ENCODE results near the gene INTS1. TPM values are rescaled to one million over a fixed set of nuclear protein-coding genes. Genes with fewer than 3 reads are reported as not detected.

The INTS1 gene
- total and polyA plus RNA-seq, 3 donors from 2014 or later, result 142 to 185 (median 142) TPM

DNA sequence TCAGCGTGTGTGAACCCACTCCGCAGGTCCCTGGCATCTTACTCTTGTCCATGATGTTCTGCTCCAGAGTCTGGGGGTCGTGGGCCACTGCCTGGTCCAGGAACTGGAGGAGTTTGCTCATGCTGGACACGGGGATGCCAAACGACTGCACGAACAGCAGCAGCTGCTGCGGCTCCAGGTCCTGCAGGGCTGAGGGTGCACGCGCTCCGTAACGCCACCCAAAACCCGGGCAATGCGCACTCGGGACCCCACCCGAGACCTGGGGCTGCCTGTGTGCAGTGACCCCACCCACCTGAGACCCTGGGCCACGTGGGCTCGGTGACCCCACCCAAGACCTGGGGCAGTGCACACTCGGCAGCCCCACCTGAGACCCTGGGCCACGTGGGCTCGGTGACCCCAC, 22.9 kb downstream of the INTS1 start:
- H3K27me3 ChIP-seq, result no peaks in the 10 kb centered on the region
- no peak overlapping the region for H3K4me3 ChIP-seq
- H3K9me3 ChIP-seq, result no peaks in the 10 kb centered on the region
- WGBS, 2 donors, result 90 to 94% methylated on average over 2 to 20 of the region's 20 CpGs
- H3K27ac ChIP-seq, result no peak overlapping the region
- no peaks in the 10 kb centered on the region for H3K36me3 ChIP-seq (ENCODE audit: low read depth, missing control alignments)
- no peak for DNase-seq
- TF ChIP-seq POLR2A (IDR thresholded peaks at IDR 0.05), result no peak
- TF ChIP-seq, protein P1, sequence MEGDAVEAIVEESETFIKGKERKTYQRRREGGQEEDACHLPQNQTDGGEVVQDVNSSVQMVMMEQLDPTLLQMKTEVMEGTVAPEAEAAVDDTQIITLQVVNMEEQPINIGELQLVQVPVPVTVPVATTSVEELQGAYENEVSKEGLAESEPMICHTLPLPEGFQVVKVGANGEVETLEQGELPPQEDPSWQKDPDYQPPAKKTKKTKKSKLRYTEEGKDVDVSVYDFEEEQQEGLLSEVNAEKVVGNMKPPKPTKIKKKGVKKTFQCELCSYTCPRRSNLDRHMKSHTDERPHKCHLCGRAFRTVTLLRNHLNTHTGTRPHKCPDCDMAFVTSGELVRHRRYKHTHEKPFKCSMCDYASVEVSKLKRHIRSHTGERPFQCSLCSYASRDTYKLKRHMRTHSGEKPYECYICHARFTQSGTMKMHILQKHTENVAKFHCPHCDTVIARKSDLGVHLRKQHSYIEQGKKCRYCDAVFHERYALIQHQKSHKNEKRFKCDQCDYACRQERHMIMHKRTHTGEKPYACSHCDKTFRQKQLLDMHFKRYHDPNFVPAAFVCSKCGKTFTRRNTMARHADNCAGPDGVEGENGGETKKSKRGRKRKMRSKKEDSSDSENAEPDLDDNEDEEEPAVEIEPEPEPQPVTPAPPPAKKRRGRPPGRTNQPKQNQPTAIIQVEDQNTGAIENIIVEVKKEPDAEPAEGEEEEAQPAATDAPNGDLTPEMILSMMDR (IDR thresholded peaks at IDR 0.05), result no peak
- intact Hi-C loops (cut with DNase I; ENCODE audit: low total_unique reads), result no loop called here
- no peaks in the 10 kb centered on the region for H3K4me1 ChIP-seq

DNA sequence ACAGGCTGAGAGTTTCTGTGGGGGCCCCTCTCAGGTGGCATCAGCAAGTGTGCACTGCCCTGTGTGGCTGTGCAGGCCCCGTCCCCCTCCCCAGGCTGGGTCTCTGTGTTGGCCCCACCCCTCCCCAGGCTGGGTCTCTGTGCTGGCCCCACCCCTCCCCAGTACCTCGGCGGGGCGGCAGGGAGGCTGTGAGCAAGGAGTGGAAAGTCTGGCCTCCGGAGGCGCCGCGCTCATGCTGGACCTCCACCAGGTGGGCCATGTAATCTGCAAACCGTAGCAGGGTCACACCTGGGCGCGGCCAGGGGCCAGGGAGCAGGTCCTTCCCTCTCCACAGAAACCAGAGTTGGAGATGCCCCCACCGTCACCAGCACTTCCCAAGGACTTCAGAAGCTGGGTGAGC, 23.5 kb downstream of the INTS1 start:
- H3K27me3 ChIP-seq, result no peaks in the 10 kb centered on the region
- 90 to 100% methylated on average over 1 to 12 of the region's 12 CpGs for WGBS, 2 donors
- TF ChIP-seq, protein P1 (IDR thresholded peaks at IDR 0.05), result no peak
- no peak for TF ChIP-seq POLR2A (IDR thresholded peaks at IDR 0.05)
- H3K36me3 ChIP-seq (ENCODE audit: low read depth, missing control alignments), result no peaks in the 10 kb centered on the region
- H3K27ac ChIP-seq, result no peak overlapping the region
- intact Hi-C loops (cut with DNase I; ENCODE audit: low total_unique reads), result no loop called here
- no peaks in the 10 kb centered on the region for H3K9me3 ChIP-seq
- no peak for DNase-seq
- H3K4me1 ChIP-seq, result no peaks in the 10 kb centered on the region
- no peak overlapping the region for H3K4me3 ChIP-seq

DNA sequence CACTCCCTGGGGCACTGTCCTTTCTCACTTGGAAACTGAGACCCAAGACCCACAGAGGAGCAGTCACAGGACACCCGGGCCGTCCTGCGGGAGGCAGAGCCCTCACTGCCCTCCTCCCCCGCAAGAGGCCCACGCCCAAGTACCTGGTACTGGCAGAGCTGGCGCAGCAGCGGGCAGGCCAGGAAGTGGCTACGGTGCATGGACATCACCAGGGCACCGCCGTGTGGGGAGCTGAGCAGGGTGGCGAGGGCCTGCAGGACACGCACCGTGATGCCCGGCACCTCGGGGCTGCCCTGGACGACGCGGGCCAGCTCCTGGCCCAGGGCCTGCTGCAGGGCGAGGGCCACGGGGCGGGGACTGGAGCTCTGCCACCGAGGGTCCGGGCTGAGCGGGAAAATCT, 24.9 kb downstream of the INTS1 start:
- no peak for TF ChIP-seq POLR2A (IDR thresholded peaks at IDR 0.05)
- TF ChIP-seq, protein P1 (IDR thresholded peaks at IDR 0.05), result no peak
- intact Hi-C loops (cut with DNase I; ENCODE audit: low total_unique reads), result no loop called here
- H3K9me3 ChIP-seq, result no peaks in the 10 kb centered on the region
- no peaks in the 10 kb centered on the region for H3K4me1 ChIP-seq
- no peak overlapping the region for H3K27ac ChIP-seq
- H3K36me3 ChIP-seq (ENCODE audit: low read depth, missing control alignments), result no peaks in the 10 kb centered on the region
- H3K27me3 ChIP-seq, result no peaks in the 10 kb centered on the region
- H3K4me3 ChIP-seq, result no peak overlapping the region
- DNase-seq, result no peak
- 85 to 93% methylated on average over 18 to 24 of the region's 24 CpGs for WGBS, 2 donors

DNA sequence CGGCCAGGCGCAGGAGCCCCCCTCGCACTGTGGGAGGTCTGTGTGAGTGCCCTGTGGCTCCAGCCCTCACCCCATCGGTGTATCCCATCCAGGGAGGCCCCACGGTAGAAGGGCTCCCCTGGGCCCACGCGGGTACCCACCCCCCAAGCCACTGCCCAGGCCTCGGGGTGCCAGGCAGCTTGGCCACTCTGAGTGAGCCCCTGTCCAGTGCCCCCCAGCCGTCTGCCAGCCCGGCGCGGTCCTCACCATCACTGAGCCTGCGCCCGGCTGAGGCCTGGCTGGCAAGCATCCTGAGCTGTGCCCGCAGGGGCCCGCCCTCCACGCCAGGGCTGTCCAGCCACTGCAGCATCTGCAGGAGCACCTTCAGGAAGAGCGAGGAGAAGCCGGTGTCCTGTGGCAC, 25.7 kb downstream of the INTS1 start:
- Histone ChIP-seq H3K4me1 (no peaks in the 10 kb centered on the region), H3K27me3 (no peaks in the 10 kb centered on the region), H3K9me3 (no peaks in the 10 kb centered on the region), H3K4me3 (no peak overlapping the region), H3K27ac (no peak overlapping the region), H3K36me3 (ENCODE audit: low read depth, missing control alignments) (no peaks in the 10 kb centered on the region)
- intact Hi-C loops (cut with DNase I; ENCODE audit: low total_unique reads), result no loop called here
- WGBS, 2 donors, result 93% methylated on average over 19 of the region's 19 CpGs; no CpG with 5 or more reads in 1 of the 2 donors
- TF ChIP-seq, protein P1 (IDR thresholded peaks at IDR 0.05), result no peak
- no peak for TF ChIP-seq POLR2A (IDR thresholded peaks at IDR 0.05)
- no peak for DNase-seq

DNA sequence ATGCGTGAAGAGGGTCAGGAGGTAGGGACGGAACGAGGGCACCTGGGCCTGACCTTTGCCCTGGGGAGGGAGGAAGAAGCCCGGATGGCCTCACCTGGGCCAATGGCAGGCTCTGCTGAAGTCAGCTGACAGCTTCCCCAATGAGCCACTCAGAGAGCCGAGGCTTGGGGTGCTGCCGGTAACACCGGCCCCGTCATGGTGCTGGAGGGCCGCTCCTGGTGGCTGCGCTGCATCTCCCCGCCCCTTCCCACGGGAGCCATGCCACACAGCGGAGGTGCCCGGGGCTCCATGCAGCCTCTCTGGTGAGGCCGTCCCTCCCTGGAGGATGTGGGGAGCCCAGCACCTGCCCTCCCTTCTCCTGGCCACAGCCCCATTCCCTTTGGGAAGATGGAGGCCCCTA, 27.3 kb downstream of the INTS1 start:
- DNase-seq, result no peak
- no peak for TF ChIP-seq POLR2A (IDR thresholded peaks at IDR 0.05)
- TF ChIP-seq, protein P1 (IDR thresholded peaks at IDR 0.05), result no peak
- no peaks in the 10 kb centered on the region for H3K36me3 ChIP-seq (ENCODE audit: low read depth, missing control alignments)
- H3K27me3 ChIP-seq, result no peaks in the 10 kb centered on the region
- H3K4me1 ChIP-seq, result no peaks in the 10 kb centered on the region
- H3K9me3 ChIP-seq, result no peaks in the 10 kb centered on the region
- intact Hi-C loops (cut with DNase I; ENCODE audit: low total_unique reads), result no loop called here
- H3K4me3 ChIP-seq, result no peak overlapping the region
- no peak overlapping the region for H3K27ac ChIP-seq
- 94 to 100% methylated on average over 4 to 15 of the region's 15 CpGs for WGBS, 2 donors

All from testis (tissue), 3 donors.